Neural progenitor cell (in vitro differentiated cells): ENCODE data around the gene MX1. TPM values are rescaled to one million over a fixed set of nuclear protein-coding genes. Genes with fewer than 3 reads are reported as not detected.
A peak's percentile ranks its signal among the peaks of the same experiment; 100 is the strongest.
"Not testable (repeated sequence)": the region's sequence is repeated elsewhere in the genome, so short reads cannot be mapped to it uniquely, and the experiment has no call there.

Source experiments
- DNase-seq: peaks from one replicate; pipeline ENCODE4 v3.0.0-alpha.2; 2016; ENCODE audit warnings: low spot score
- H2AFZ ChIP-seq: fragments of 200-600 bp; sonication (generic); replicated peaks from 2 replicates; pipeline ENCODE4 v1.6.1; 2016; ENCODE audit warnings: antibody characterized with exemption
- H3F3A ChIP-seq: fragments of 200-600 bp; sonication (generic); 2 replicates; pipeline ENCODE4 v1.6.1; 2016; ENCODE audit warnings: antibody characterized with exemption, low read depth
- H3K27ac ChIP-seq: fragments of 200-600 bp; sonication (generic); 2 replicates; pipeline ENCODE4 v1.5.1; 2016; ENCODE audit warnings: mild to moderate bottlenecking
- H3K27me3 ChIP-seq: fragments of 200-600 bp; sonication (generic); 2 replicates; pipeline ENCODE4 v1.6.1; 2016; ENCODE audit warnings: mild to moderate bottlenecking, moderate library complexity
- H3K36me3 ChIP-seq: fragments of 200-600 bp; sonication (generic); 2 replicates; pipeline ENCODE4 v1.5.1; 2016
- H3K4me1 ChIP-seq: fragments of 200-600 bp; sonication (generic); 2 replicates; pipeline ENCODE4 v1.6.1; 2016; ENCODE audit warnings: mixed run types
- H3K4me2 ChIP-seq: fragments of 200-600 bp; sonication (generic); 2 replicates; pipeline ENCODE4 v1.6.1; 2016
- H3K4me3 ChIP-seq: fragments of 200-600 bp; sonication (generic); 2 replicates; pipeline ENCODE4 v1.5.1; 2016
- H3K79me2 ChIP-seq: fragments of 200-600 bp; sonication (generic); 2 replicates; pipeline ENCODE4 v1.6.1; 2016; ENCODE audit warnings: low read depth
- H3K9ac ChIP-seq: fragments of 200-600 bp; sonication (generic); 2 replicates; pipeline ENCODE4 v1.6.1; 2016
- H3K9me3 ChIP-seq: fragments of 200-600 bp; sonication (generic); 2 replicates; pipeline ENCODE4 v1.5.1; 2016; ENCODE audit warnings: low read depth
- H4K20me1 ChIP-seq: fragments of 200-600 bp; sonication (generic); 2 replicates; pipeline ENCODE4 v1.6.1; 2016; ENCODE audit warnings: low read depth
- H3K27ac Mint-ChIP-seq: 3 replicates; pipeline ENCODE4 v1.8.0; 2021; ENCODE audit warnings: mixed read lengths
- H3K27me3 Mint-ChIP-seq: 2 replicates; pipeline ENCODE4 v1.8.0; 2022; ENCODE audit warnings: low read depth, mild to moderate bottlenecking, inconsistent platforms, moderate library complexity, mixed read lengths; ENCODE audit not compliant: insufficient read depth
- H3K36me3 Mint-ChIP-seq: 3 replicates; pipeline ENCODE4 v1.8.0; 2021; ENCODE audit warnings: mixed read lengths
- H3K4me1 Mint-ChIP-seq: 3 replicates; pipeline ENCODE4 v1.8.0; 2021; ENCODE audit warnings: mixed read lengths
- H3K4me3 Mint-ChIP-seq: 3 replicates; pipeline ENCODE4 v1.8.0; 2021; ENCODE audit warnings: mild to moderate bottlenecking, moderate library complexity, mixed read lengths
- H3K9me3 Mint-ChIP-seq: 3 replicates; pipeline ENCODE4 v1.8.0; 2020; ENCODE audit warnings: mixed read lengths
- EZH2 ChIP-seq: fragments of 200-600 bp; sonication (generic); IDR thresholded peaks from 2 replicates; pipeline ENCODE4 v1.6.1; 2017; ENCODE audit warnings: antibody characterized with exemption, mild to moderate bottlenecking, moderate library complexity
- EZH2phosphoT487 ChIP-seq: fragments of 200-600 bp; sonication (generic); IDR thresholded peaks from 2 replicates; pipeline ENCODE4 v1.6.1; 2017; ENCODE audit warnings: antibody characterized with exemption
- total RNA-seq: library from RNA; depleted of rRNA; stranded (reverse); fragments of >200 nt; gene quantifications from 2 replicates; pipeline ENCODE4 v1.2.3, GENCODE V29; 2015; ENCODE audit warnings: low replicate concordance
- TF ChIP-seq, protein P1 (sequence below): fragments of 200-600 bp; sonication (generic); IDR thresholded peaks from 2 replicates; pipeline ENCODE4 v1.5.1; 2017; ENCODE audit warnings: antibody characterized with exemption, mild to moderate bottlenecking

MX1 gene
- total RNA-seq, 1 donor from 2014 or later: 1.7 TPM

GRCh38 chr21:41410767-41411448 lies 15.1 kb upstream of the MX1 start:
- H3K27ac ChIP-seq: no peak overlapping the region
- H4K20me1 ChIP-seq: no peaks in the 10 kb centered on the region
- no peak overlapping the region for H3K9ac ChIP-seq
- Mint-ChIP-seq H3K27ac (no peak overlapping the region), H3K4me3 (no peak overlapping the region), H3K27me3 (peaks cover 9% of the 10 kb centered on the region), H3K4me1 (peaks cover 25% of the 10 kb centered on the region), H3K36me3 (no peaks in the 10 kb centered on the region), H3K9me3 (peaks cover 17% of the 10 kb centered on the region)
- no peak for DNase-seq
- H3F3A ChIP-seq: no peaks in the 10 kb centered on the region
- no peaks in the 10 kb centered on the region for H3K27me3 ChIP-seq
- H3K9me3 ChIP-seq: no peaks in the 10 kb centered on the region
- no peaks in the 10 kb centered on the region for H3K79me2 ChIP-seq
- no peak for TF ChIP-seq EZH2phosphoT487
- TF ChIP-seq, protein P1, sequence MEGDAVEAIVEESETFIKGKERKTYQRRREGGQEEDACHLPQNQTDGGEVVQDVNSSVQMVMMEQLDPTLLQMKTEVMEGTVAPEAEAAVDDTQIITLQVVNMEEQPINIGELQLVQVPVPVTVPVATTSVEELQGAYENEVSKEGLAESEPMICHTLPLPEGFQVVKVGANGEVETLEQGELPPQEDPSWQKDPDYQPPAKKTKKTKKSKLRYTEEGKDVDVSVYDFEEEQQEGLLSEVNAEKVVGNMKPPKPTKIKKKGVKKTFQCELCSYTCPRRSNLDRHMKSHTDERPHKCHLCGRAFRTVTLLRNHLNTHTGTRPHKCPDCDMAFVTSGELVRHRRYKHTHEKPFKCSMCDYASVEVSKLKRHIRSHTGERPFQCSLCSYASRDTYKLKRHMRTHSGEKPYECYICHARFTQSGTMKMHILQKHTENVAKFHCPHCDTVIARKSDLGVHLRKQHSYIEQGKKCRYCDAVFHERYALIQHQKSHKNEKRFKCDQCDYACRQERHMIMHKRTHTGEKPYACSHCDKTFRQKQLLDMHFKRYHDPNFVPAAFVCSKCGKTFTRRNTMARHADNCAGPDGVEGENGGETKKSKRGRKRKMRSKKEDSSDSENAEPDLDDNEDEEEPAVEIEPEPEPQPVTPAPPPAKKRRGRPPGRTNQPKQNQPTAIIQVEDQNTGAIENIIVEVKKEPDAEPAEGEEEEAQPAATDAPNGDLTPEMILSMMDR: no peak
- TF ChIP-seq EZH2: no peak
- H3K4me1 ChIP-seq: no peaks in the 10 kb centered on the region
- no peak overlapping the region for H3K4me2 ChIP-seq
- no peaks in the 10 kb centered on the region for H3K36me3 ChIP-seq
- no peak overlapping the region for H3K4me3 ChIP-seq
- no peak overlapping the region for H2AFZ ChIP-seq

DNA sequence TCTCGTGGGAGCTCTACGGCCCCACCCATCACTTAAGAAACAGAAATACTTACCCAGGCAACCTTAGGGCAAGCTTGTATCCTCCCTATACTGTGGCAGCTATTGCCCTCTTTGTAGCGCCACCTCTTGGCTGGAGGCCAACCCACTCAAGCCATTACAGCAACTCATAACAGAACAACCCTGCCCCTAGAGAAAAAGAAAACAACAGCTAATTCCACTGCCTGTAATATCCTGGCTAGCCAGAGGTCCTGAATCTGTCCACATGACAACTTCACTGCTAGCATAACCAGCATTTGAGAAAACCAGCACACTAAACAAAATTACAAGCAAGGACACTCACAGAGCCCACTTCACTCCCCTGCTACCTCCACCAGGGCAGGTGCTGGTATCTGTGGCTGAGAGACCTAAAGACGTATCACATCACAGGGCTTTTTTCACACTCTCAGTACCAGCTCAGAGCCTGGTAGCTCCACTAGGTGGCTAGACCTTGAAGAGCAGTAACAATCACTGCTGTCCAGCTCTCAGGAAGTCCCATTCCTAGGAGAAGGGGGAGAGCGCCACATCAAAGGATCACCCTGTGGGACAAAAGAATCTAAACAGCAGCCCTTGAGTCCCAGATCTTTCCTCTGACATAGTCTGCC lies 14.5 kb upstream of the MX1 start:
- Histone ChIP-seq H3K9me3 (no peaks in the 10 kb centered on the region), H3K4me2 (no peak overlapping the region), H3K36me3 (no peaks in the 10 kb centered on the region), H3K9ac (no peak overlapping the region), H3K27ac (no peak overlapping the region), H4K20me1 (no peaks in the 10 kb centered on the region), H3F3A (no peaks in the 10 kb centered on the region), H3K27me3 (no peaks in the 10 kb centered on the region), H3K4me3 (no peak overlapping the region), H3K4me1 (no peaks in the 10 kb centered on the region), H2AFZ (no peak overlapping the region), H3K79me2 (no peaks in the 10 kb centered on the region)
- Mint-ChIP-seq H3K27ac (no peak overlapping the region), H3K27me3 (peaks cover 9% of the 10 kb centered on the region), H3K4me3 (no peak overlapping the region), H3K9me3 (peaks cover 17% of the 10 kb centered on the region), H3K4me1 (peaks cover 25% of the 10 kb centered on the region), H3K36me3 (no peaks in the 10 kb centered on the region)
- DNase-seq: no peak
- no peak for TF ChIP-seq EZH2
- TF ChIP-seq, protein P1: peak; percentile 3

- H3K9me3 Mint-ChIP-seq: peaks cover 14% of the 10 kb centered on the region
- H3K27ac ChIP-seq, H3K36me3 ChIP-seq, H3K4me3 ChIP-seq, DNase-seq, H3K9me3 ChIP-seq, H3F3A ChIP-seq, H3K4me2 ChIP-seq, H3K79me2 ChIP-seq, H3K9ac ChIP-seq, H3K4me1 ChIP-seq, H3K27ac Mint-ChIP-seq, H3K27me3 Mint-ChIP-seq, H3K36me3 Mint-ChIP-seq, H3K4me3 Mint-ChIP-seq, H2AFZ ChIP-seq, H4K20me1 ChIP-seq: not testable (repeated sequence)
- H3K4me1 Mint-ChIP-seq: peaks cover 16% of the 10 kb centered on the region
- peaks cover 18% of the 10 kb centered on the region for H3K27me3 ChIP-seq
These were observed 8.5 kb upstream of the MX1 start for GRCh38 chr21:41417505-41417904.

DNA sequence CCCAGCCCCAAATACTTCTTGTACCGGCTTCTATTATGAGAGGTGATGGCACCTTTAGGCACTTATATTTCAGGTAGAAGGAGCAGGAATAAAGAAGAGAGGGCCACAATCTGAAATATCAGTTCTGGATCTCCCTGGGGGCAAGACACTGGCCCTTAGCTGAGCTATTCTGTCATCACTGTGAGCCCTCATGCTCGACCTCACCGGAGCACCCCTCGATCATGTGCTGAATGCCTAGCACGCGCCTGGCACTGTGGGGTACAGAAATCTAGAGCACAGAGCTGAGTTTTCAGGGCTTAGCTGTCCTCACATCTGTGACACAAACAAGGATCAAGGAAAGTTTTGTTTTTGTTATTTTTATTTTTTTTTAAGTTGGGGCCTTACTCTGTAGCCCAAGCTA lies 7.6 kb upstream of the MX1 start:
- Mint-ChIP-seq H3K4me3 (no peak overlapping the region), H3K27me3 (peaks cover 8% of the 10 kb centered on the region), H3K9me3 (peaks cover 11% of the 10 kb centered on the region), H3K4me1 (peaks cover 17% of the 10 kb centered on the region), H3K27ac (no peak overlapping the region), H3K36me3 (no peaks in the 10 kb centered on the region)
- TF ChIP-seq, protein P1: no peak
- TF ChIP-seq EZH2: no peak
- no peak for TF ChIP-seq EZH2phosphoT487
- Histone ChIP-seq H2AFZ (no peak overlapping the region), H3K9ac (no peak overlapping the region), H3F3A (no peaks in the 10 kb centered on the region), H4K20me1 (no peaks in the 10 kb centered on the region), H3K79me2 (no peaks in the 10 kb centered on the region), H3K27ac (no peak overlapping the region), H3K4me2 (no peak overlapping the region), H3K27me3 (peaks cover 18% of the 10 kb centered on the region), H3K9me3 (no peaks in the 10 kb centered on the region), H3K4me3 (no peak overlapping the region), H3K36me3 (no peaks in the 10 kb centered on the region), H3K4me1 (no peaks in the 10 kb centered on the region)
- DNase-seq: no peak
